ENCODE results near the gene C10orf120.

Gene C10orf120

DNA sequence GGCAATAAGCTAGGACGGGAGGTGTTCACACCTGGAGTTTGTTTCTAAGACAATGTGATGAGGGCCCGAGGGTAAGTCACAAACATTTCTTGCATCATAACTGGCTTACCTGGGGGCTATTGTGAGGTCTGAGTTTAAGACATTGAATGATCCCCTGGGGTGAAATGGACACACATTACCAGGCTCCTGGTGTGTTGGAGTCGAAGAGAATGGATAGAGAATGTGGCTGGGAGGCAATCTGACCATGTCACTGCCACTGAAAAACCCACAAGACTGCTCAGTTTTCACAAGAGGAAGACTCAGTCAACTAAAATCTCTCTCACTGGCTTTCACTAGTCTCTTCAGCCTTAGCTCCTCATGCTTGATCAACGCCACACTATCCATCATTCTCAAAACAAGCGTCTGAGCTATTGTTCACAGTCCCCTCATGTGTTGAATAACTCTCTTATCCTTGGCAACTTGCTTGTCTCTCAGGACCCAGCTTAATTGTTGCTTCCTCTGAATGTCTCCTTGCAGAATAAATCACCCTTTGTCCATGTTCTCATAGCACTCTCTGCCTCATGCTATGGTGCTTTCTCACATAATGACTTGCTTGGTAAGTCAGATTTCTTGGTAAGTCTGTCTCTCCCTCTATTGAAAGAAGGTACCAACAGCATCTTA, at the start of gene C10orf120:
Gene C10orf120 (minus strand): TSS at position 51 of the 660 bp plus-strand sequence. CDS start 56 bp downstream, outside the sequence.
- TF ChIP-seq, protein P1, sequence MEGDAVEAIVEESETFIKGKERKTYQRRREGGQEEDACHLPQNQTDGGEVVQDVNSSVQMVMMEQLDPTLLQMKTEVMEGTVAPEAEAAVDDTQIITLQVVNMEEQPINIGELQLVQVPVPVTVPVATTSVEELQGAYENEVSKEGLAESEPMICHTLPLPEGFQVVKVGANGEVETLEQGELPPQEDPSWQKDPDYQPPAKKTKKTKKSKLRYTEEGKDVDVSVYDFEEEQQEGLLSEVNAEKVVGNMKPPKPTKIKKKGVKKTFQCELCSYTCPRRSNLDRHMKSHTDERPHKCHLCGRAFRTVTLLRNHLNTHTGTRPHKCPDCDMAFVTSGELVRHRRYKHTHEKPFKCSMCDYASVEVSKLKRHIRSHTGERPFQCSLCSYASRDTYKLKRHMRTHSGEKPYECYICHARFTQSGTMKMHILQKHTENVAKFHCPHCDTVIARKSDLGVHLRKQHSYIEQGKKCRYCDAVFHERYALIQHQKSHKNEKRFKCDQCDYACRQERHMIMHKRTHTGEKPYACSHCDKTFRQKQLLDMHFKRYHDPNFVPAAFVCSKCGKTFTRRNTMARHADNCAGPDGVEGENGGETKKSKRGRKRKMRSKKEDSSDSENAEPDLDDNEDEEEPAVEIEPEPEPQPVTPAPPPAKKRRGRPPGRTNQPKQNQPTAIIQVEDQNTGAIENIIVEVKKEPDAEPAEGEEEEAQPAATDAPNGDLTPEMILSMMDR (conservative IDR thresholded peaks at IDR 0.05; ENCODE audit: low read length): no peak
- TF ChIP-seq EZH2phosphoT487 (IDR thresholded peaks at IDR 0.05; ENCODE audit: borderline replicate concordance): no peak
- Histone ChIP-seq H3F3A (ENCODE audit: low read depth) (no peaks in the 10 kb centered on the region), H3K9me2 (replicated peaks; ENCODE audit: low read depth, low read length) (no peaks in the 10 kb centered on the region), H3K4me2 (ENCODE audit: low read depth, low read length, poor library complexity, severe bottlenecking) (no peak within 1 kb of the TSS), H3K36me3 (ENCODE audit: insufficient read depth, low read length) (no peaks in the 10 kb centered on the region), H2AFZ (ENCODE audit: low read length) (no peak within 1 kb of the TSS), H3K9ac (ENCODE audit: low read depth, low read length, poor library complexity, severe bottlenecking) (no peak within 1 kb of the TSS), H4K20me1 (ENCODE audit: insufficient read depth, low read length, poor library complexity, severe bottlenecking) (no peaks in the 10 kb centered on the region), H3K27me3 (ENCODE audit: insufficient read depth, low read length, poor library complexity, severe bottlenecking) (no peaks in the 10 kb centered on the region), H3K4me1 (ENCODE audit: insufficient read depth, low read length, poor library complexity, severe bottlenecking) (no peaks in the 10 kb centered on the region), H3K4me3 (ENCODE audit: low read length, poor library complexity, severe bottlenecking) (no peak within 1 kb of the TSS), H3K79me2 (ENCODE audit: insufficient read depth, low read length) (no peaks in the 10 kb centered on the region), H3K9me3 (ENCODE audit: insufficient read depth, low read depth, low read length) (no peaks in the 10 kb centered on the region)

DNA sequence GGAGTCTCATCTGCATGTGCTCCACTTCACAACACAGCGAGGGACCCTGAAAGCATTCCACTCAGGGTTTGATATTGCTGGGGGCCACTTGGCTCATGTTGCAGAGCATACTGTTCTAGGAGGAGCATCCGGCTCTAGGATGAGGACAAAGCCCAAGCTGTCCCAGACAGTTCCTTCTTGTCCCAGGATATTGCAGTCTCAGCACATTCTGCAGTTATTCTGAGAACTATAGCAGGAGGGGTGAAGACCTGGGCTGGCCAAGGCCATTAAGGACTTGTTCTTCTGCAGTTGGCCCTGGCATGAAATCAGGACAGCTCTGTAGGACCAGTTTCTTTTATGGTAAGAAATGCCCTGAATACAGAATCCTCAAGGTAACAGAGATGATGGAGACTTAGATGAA, 48.9 kb upstream of the C10orf120 start:
- H3K4me1 ChIP-seq (ENCODE audit: insufficient read depth, low read length, poor library complexity, severe bottlenecking): no peaks in the 10 kb centered on the region
- H3K27me3 ChIP-seq (ENCODE audit: insufficient read depth, low read length, poor library complexity, severe bottlenecking): no peaks in the 10 kb centered on the region
- H3K4me2 ChIP-seq (ENCODE audit: low read depth, low read length, poor library complexity, severe bottlenecking): no peak overlapping the region
- no peaks in the 10 kb centered on the region for H3F3A ChIP-seq (ENCODE audit: low read depth)
- H3K9me3 ChIP-seq (ENCODE audit: insufficient read depth, low read depth, low read length): no peaks in the 10 kb centered on the region
- H2AFZ ChIP-seq (ENCODE audit: low read length): no peak overlapping the region
- TF ChIP-seq EZH2phosphoT487 (IDR thresholded peaks at IDR 0.05; ENCODE audit: borderline replicate concordance): no peak
- TF ChIP-seq, protein P1 (conservative IDR thresholded peaks at IDR 0.05; ENCODE audit: low read length): no peak
- no peaks in the 10 kb centered on the region for H3K9me2 ChIP-seq (replicated peaks; ENCODE audit: low read depth, low read length)
- no peak overlapping the region for H3K9ac ChIP-seq (ENCODE audit: low read depth, low read length, poor library complexity, severe bottlenecking)
- no peaks in the 10 kb centered on the region for H3K79me2 ChIP-seq (ENCODE audit: insufficient read depth, low read length)
- H3K36me3 ChIP-seq (ENCODE audit: insufficient read depth, low read length): no peaks in the 10 kb centered on the region
- no peak overlapping the region for H3K4me3 ChIP-seq (ENCODE audit: low read length, poor library complexity, severe bottlenecking)
- no peaks in the 10 kb centered on the region for H4K20me1 ChIP-seq (ENCODE audit: insufficient read depth, low read length, poor library complexity, severe bottlenecking)

DNA sequence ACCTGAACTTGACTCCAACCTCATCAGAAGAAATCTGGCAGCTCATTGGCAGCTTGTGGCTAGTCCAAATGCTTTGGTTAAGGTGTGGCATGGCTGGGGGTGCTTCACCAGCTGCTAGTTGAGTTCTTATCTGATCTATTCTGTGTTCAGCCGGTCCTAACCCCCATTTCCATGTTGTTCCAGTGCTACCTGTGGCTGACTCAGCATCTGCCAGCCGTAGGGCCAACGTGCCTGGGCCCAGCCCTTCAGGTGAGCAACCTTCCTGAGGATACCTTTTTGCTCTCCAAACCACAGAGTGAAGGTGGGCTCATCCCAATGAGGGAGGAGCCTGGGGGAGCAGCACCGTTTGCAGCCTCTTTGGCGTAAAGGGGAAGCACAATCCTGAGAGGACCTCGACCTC, 46.8 kb upstream of the C10orf120 start:
- H4K20me1 ChIP-seq (ENCODE audit: insufficient read depth, low read length, poor library complexity, severe bottlenecking): no peaks in the 10 kb centered on the region
- H3K4me1 ChIP-seq (ENCODE audit: insufficient read depth, low read length, poor library complexity, severe bottlenecking): no peaks in the 10 kb centered on the region
- no peak overlapping the region for H3K4me3 ChIP-seq (ENCODE audit: low read length, poor library complexity, severe bottlenecking)
- H3K9me3 ChIP-seq (ENCODE audit: insufficient read depth, low read depth, low read length): no peaks in the 10 kb centered on the region
- no peak overlapping the region for H3K9ac ChIP-seq (ENCODE audit: low read depth, low read length, poor library complexity, severe bottlenecking)
- H3K4me2 ChIP-seq (ENCODE audit: low read depth, low read length, poor library complexity, severe bottlenecking): no peak overlapping the region
- H3K9me2 ChIP-seq (replicated peaks; ENCODE audit: low read depth, low read length): no peaks in the 10 kb centered on the region
- no peaks in the 10 kb centered on the region for H3K36me3 ChIP-seq (ENCODE audit: insufficient read depth, low read length)
- H2AFZ ChIP-seq (ENCODE audit: low read length): no peak overlapping the region
- H3K79me2 ChIP-seq (ENCODE audit: insufficient read depth, low read length): no peaks in the 10 kb centered on the region
- no peaks in the 10 kb centered on the region for H3K27me3 ChIP-seq (ENCODE audit: insufficient read depth, low read length, poor library complexity, severe bottlenecking)
- no peak for TF ChIP-seq EZH2phosphoT487 (IDR thresholded peaks at IDR 0.05; ENCODE audit: borderline replicate concordance)
- TF ChIP-seq, protein P1 (conservative IDR thresholded peaks at IDR 0.05; ENCODE audit: low read length): no peak
- H3F3A ChIP-seq (ENCODE audit: low read depth): no peaks in the 10 kb centered on the region
